Sciatic nerve (tissue), 2 donors: ENCODE results near the gene LIMK2. TPM values are rescaled to one million over a fixed set of nuclear protein-coding genes. Genes with fewer than 3 reads are reported as not detected.
A peak's percentile ranks its signal among the peaks of the same experiment; 100 is the strongest.
"Not testable (repeated sequence)": the region's sequence is repeated elsewhere in the genome, so short reads cannot be mapped to it uniquely, and the experiment has no call there.

Experiments
- ATAC-seq: fragments of 200-7000 bp; cut with Tn5 transposase; one replicate; pipeline ENCODE4 v1.9.1; 2020; ENCODE audit warnings: mild to moderate bottlenecking, moderate library complexity
- DNase-seq: peaks from one replicate; pipeline ENCODE4 v3.0.0-alpha.2; 2020; ENCODE audit warnings: low spot score
- intact Hi-C: fragments of 100-400 bp; cut with DNase I; formaldehyde crosslinking; loops from one replicate; pipeline ENCODE4 v1.14.2; 2022
- total RNA-seq: library from RNA; stranded (reverse); fragmentation: NEBNext Ultra II Directional; extraction: Animal tissue kit (Norgen Biotek cat#: 25700); gene quantifications from one replicate; pipeline ENCODE4 v1.2.1, GENCODE V29; 2021
- donor health status: DM: no; HTN: no; CAD: no.
- donor health status: DM: no; HTN: no; CAD: no.

The LIMK2 gene
- total RNA-seq, 1 donor from 2014 or later, result 64.2 TPM

DNA sequence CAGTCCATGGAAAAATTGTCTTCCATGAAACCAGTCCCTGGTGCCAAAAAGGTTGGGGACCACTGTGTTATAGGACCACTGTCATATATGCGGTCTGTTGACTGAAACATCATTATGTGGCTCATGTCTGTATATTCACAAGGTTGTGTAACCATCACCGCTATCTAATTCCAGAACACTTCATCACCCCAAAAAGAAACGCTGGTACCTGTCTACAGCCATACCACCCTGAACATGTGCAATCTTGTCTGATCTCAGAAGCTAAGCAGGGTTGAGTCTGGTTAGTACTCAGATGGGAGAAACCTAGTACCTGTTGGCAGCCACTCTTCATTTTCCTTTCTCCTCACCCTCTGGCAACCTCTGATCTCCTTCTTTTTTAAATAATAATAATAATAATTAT, 93.1 kb downstream of the LIMK2 start:
- intact Hi-C loops, result no loop called here

DNA sequence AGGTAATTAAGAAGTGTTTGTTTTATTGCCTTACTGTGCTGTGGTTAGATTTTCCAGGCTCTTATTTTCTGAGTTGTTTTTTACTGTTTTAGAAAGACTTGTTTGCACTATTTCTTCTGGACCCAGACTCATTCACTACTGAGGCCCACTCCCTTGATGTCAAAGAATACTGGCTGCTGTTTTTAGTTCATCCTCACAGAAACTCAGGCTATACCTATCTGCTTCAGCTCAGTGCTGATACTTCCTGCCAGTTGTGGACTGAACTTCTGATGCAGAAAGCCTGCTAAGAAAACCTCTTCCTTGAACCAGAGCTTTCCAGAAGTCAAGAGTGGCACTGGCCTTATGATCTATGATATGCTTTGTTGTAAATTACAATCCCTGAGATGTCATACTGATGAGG, 96.1 kb downstream of the LIMK2 start:
- intact Hi-C loops, result no loop called here
- no peak for DNase-seq
- ATAC-seq, result no peak

More for the DNA sequence above, 93.1 kb downstream of the LIMK2 start:
- ATAC-seq (no peak), DNase-seq (no peak)

DNA sequence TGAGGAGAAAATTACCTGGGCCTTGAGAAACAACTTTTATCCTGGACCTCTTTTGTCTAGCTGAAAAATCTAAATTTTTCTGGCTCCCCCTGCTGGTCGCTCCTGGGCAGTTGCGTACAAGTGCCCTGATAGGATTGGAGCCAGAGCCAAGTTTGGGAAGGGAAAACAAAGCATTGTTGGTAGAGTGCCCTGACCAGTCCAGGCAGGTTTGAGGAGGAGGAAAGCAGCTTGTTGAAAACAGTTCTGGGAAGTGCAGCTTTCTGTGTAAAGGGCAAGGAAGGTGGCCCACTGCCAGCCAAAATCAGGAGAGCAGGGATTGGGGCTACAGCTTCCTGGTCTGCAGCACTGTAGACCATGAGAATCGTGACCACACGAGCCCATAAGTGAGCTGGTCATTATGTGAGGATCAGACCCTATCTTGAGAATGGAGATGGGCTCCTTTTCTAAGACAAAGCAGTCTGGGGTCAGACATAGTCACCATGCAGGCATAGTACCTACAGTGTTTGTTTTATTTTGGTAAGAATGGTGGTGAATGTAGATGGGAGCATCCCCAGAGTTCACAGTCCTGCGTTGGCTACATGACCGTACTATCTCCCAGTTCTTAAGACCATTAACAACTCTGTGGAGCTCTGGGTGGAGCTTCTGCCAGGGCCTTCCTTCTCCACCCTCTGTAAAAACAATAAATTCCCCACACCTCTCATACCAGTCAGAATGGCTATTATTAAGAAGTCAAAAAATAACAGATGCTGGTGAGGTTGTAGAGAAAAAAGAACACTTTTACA, 101.5 kb downstream of the LIMK2 start:
- peak; percentile 97 for ATAC-seq
- intact Hi-C loops, result no loop called here
- peak; percentile 82 for DNase-seq

DNA sequence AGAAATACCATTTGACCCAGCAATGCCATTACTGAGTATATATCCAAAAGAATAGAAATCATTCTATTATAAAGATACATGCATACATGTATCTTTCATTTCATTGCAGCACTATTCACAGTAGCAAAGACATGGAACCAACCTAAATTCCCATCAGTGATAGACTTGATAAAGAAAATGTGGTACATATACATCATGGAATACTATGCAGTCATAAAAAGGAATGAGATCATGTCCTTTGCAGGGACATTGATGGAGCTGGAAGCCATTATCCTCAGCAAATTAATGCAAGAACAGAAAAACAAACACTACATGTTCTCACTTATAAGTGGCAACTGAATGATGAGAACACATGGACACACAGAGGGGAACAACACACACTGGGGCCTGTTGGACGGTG, 102.1 kb downstream of the LIMK2 start:
- ATAC-seq, DNase-seq, intact Hi-C loops: not testable (repeated sequence)

DNA sequence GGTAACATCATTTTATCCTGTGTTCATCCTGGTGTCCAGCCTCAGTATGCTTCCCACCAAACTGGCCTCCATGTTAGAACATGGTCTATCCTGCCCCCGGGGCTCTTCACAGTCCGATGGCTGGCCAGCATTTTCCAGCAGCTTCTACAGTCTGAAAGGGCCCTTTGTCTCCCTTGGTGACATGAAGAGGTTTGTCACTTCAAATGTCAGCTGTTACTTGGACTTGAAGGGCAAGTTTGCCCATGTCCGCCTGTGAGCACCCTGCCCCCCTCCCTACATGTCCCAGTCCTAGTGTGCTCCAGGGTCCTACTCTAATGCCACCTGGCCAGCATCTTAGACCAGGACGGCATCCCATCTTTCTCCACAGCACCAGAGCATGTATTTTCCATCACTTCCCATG, 109.3 kb downstream of the LIMK2 start:
- DNase-seq (peak; percentile 48), ATAC-seq (peak; percentile 22)
- intact Hi-C loops, result loop anchor here (1.0 kb wide), 1 partner anchor 28 kb away; no protein-coding TSS in a partner anchor

DNA sequence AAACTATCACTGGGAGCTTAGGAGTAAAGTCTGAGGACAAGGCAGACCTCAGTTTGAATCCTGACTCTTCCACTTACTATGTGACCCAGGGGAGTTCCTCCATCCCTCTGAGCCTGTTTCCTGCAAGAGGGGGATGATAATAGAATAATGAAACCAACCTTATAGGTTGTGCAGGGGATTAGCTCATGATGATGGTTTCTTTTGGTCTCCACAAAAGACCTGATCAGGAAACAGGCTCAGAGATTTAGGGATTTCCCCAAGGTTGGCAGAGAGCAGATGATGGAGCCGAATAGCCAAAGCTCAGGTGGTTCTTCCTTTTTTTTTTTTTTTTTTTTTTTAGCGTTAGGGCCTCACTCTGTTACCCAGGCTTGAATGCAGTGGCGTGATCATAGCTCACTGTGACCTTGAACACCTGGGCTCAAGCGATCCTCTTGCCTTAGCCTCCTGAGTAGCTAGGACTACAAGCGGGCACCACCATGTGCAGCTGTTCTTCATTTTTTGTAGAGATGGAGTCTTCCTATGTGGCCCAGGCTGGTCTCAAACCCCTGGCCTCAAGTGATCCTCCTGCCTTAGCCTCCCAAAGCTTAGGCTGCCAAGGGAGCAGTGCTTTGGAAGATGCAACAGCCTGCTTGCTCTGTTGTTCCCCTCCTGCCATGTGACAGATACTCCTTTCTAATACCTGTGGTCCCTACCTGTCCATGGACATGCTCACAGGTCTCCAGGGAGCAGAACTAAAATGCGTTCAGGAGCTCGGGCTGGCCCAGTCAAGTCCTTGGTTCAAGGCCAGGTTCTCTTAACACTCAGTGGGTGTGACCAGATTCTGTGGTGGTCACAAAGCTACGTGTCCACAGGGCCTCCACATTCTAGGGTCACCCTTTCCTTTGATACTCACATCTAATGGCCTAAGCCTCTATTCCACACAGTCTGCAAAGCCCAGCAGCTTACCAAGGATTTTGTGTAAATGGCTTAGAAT, 111.8 kb downstream of the LIMK2 start:
- intact Hi-C loops, result no loop called here
- ATAC-seq (no peak), DNase-seq (no peak)

DNA sequence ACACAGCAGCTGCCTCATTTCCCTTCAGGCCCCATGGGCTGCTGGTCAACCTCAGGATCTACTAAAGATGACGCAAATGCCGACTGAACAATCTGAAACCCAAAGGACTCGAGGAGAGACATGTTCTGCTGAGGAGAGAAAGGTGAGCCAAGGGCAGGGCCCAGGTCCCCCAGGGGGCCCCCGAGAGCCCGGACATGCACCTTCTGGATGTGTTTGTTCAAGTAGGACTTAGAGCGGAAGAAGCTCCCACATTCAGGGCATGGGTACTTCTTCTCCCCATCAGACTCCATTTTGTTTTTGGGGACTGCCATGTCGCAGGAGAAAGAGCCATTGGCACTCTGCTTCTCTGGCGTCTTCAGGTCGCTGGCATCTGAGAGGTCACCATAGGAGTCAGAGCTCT, 114.8 kb downstream of the LIMK2 start:
- ATAC-seq (no peak), DNase-seq (no peak)
- intact Hi-C loops, result no loop called here

DNA sequence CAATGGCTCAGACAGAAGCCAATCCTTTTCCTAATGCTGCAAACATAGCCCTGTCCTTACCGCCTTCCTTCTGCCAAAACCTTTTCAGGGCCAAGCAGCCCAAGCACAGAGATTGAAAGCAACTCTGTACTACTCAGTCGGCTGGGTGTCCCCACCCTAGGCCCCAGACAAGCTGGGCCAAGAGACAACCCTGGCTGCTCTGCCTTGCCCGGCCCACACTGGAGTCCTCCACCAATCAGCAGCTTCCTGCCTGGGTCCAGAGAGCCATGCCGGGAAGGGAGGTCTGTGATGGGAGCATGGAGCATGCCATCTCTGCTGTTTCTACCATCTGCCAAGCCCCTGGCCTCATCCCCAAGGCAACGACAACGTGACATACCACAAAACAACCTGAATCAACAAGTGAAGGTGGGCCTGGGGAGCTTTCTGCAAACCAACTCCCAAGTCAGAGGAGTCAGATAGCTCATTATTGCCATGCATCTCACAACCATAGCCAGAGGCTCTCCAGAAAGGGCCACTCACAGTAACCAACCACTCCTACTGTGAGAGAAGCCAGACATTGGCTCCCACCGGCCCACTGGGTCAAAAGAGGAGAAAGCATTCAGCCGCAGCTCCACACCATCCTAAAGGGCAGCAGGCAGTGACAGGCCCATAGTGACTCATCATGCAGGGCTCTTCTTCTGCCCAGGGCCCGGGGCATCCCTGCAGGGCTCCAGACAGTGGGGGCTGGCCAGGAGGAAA, 115.9 kb downstream of the LIMK2 start:
- intact Hi-C loops, result no loop called here
- DNase-seq (no peak), ATAC-seq (peak; percentile 37)

DNA sequence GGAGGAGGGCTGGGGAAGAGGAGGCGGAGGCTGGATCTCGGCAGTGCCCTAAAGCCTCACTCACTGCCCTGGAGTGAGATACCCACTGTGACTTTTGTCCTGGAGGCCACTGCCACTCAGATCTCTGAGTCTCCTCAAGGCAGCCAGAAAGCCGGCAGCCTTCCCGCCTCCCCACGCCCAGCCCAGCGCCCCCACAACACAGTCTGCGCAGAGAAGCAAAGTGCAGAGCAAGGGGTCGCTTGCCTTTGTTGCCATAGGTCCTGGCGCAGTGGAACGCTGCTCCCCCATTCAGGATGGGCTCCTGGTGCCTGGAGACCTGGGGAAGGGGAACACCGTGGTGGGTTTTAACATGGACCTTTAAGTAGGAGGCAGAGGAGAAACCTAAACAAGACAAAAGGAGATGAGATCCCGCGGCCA, 116.5 kb downstream of the LIMK2 start:
- no peak for ATAC-seq
- intact Hi-C loops, result no loop called here
- DNase-seq, result no peak

DNA sequence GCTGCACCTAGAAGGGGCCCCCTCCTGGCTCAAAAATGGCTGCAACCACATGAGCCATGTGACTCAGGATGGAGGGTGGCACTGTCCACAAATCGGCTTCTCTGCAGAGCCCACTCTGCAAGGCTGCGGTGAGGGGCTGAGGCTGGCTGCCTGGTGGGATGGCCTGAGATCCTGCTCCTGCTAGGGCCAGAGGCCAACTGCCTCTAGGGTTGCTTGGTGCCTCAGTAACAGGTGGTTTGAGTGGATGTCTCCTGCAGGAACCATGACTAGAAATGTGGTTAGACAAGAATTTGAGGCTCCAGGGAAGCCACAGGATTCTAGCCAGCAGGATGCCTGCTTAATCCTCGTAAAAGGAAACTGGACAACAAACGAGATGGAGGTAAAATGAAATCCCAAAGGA, 116.9 kb downstream of the LIMK2 start:
- intact Hi-C loops, result no loop called here
- DNase-seq (no peak), ATAC-seq (no peak)

Other genes with a start within 250 kb of the LIMK2 start
- 29.5 TPM for gene MORC2, start 243.5 kb upstream of the LIMK2 start, total RNA-seq
- 95.7 TPM for gene TUG1, start 243.0 kb upstream of the LIMK2 start, total RNA-seq
- gene SMTN, start 131.0 kb upstream of the LIMK2 start, total RNA-seq, result 283 TPM
- gene SELENOM, start 104.7 kb upstream of the LIMK2 start, total RNA-seq, result 159 TPM
- 1.9 TPM for gene INPP5J, start 89.3 kb upstream of the LIMK2 start, total RNA-seq
- gene PLA2G3, start 71.8 kb upstream of the LIMK2 start, total RNA-seq, result not detected
- gene RNF185, start 52.1 kb upstream of the LIMK2 start, total RNA-seq, result 33.8 TPM
- gene PIK3IP1, start 80.2 kb downstream of the LIMK2 start, total RNA-seq, result 58.5 TPM
- gene PATZ1, start 134.0 kb downstream of the LIMK2 start, total RNA-seq, result 20.3 TPM
- gene DRG1, start 187.3 kb downstream of the LIMK2 start, total RNA-seq, result 41.5 TPM